HAP-1 (cell line): Measurements from ENCODE around the gene ELAVL3.

Source experiments
- DNase-seq, 2 experiments: peaks; one replicate each; pipeline ENCODE4 v3.0.0-alpha.2; 2016 to 2020; ENCODE audit warnings: low spot score in 2 of 2
- H3K27me3 ChIP-seq: fragments of 250-450 bp; sonication (Bioruptor Pico); 2 replicates; pipeline ENCODE4 v1.5.1; 2020; ENCODE audit warnings: low read depth, mild to moderate bottlenecking, moderate library complexity
- H3K36me3 ChIP-seq: fragments of 250-450 bp; sonication (Bioruptor Pico); replicated peaks from 2 replicates; pipeline ENCODE4 v1.5.1; 2020; ENCODE audit warnings: mild to moderate bottlenecking
- H3K4me1 ChIP-seq: fragments of 250-450 bp; sonication (Bioruptor Pico); 2 replicates; pipeline ENCODE4 v1.5.1; 2020; ENCODE audit warnings: mild to moderate bottlenecking
- H3K4me3 ChIP-seq: fragments of 250-450 bp; sonication (Bioruptor Pico); 2 replicates; pipeline ENCODE4 v1.5.1; 2020; ENCODE audit warnings: mild to moderate bottlenecking, moderate library complexity
- H3K9me3 ChIP-seq: fragments of 250-450 bp; sonication (Bioruptor Pico); 2 replicates; pipeline ENCODE4 v1.5.1; 2020; ENCODE audit warnings: mild to moderate bottlenecking, moderate library complexity
- in situ Hi-C: fragments of 300-500 bp; cut with MboI; formaldehyde crosslinking; loops from 3 replicates; pipeline ENCODE4 v1.14.3; 2020; ENCODE audit warnings: low sequenced_read_pairs, inconsistent platforms, mixed read lengths

The ELAVL3 gene

DNA sequence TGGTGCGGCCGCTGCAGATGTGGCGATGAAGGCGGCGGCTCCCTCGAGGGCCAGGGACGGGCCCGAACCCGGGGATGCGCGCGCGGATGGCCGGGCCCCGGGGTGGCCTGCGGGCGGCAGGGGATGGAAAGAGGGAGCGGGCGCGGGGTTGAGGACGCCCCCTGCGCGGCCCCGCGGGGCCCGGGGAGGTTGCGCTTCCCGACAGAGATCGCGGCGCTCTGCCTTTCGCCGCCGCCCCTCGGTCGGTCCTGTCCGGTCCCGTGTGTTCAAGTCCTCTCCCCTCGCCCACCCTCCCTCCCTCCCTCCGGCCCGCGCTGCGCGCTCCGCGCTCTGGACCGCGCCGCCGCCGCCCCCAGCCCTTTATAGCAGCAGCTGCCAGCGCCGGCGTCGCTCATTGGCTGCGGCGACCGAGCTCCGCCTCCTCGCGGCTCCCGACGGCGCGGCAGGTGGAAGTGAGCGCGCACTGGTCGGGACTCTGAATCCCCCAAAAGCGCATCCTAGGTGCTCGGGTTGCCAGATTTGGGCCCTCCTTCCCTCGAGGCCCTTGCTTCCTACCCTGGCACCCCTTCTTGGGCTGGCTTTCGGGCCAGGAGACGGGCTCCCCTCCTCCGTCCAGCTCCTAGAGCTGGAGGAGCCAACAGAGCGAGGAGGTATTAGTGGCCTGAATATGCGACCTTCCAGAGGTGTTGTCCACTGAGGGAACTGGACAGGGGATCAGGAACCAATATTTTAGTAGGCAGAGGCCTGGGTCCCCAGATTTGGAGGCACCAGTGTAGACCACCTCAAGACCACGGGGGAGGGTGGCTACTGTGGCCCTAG is at the start of gene ELAVL3:
Gene ELAVL3, minus strand, starts transcription at position 332 of the 819 bp plus-strand sequence. CDS start 438 bp downstream, outside the sequence.
- no peaks in the 10 kb centered on the region for H3K36me3 ChIP-seq
- no peak within 1 kb of the TSS for H3K4me3 ChIP-seq
- DNase-seq: no peak
- H3K9me3 ChIP-seq: no peaks in the 10 kb centered on the region
- H3K27me3 ChIP-seq: peaks cover 15% of the 10 kb centered on the region
- in situ Hi-C loops: loop anchor here (10.0 kb wide), 1 partner anchor 186 kb away; the partner anchor contains the start of gene TSPAN16
- H3K4me1 ChIP-seq: peaks cover 5% of the 10 kb centered on the region

DNA sequence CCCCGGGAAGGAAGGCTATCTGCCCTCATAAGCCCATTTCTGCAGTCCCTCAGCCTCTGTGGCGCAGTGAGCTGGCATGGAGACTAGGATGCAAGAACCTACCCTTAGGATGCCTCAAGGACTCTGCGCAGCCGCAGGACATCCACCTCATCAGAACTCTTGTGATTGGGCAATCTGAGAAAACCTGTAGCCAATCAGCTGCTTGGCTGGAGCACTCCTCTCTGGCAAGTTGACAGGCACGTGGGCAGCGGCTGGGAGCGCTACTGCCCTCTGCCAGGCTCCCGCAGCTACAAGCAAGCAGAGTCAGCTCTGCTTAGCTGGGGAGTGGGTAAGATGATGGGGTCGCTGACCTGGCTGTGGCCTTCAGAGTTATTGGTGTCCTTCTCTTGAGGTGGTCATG is 49.6 kb upstream of the ELAVL3 start:
- Histone ChIP-seq H3K27me3 (no peaks in the 10 kb centered on the region; the same call in 1 of the 2 replicates), H3K36me3 (no peaks in the 10 kb centered on the region), H3K9me3 (peaks cover 2% of the 10 kb centered on the region; the same call in 1 of the 2 replicates), H3K4me3 (no peak overlapping the region), H3K4me1 (peaks cover 6% of the 10 kb centered on the region)
- in situ Hi-C loops: no loop called here
- DNase-seq: peak; percentile 62 to 84

DNA sequence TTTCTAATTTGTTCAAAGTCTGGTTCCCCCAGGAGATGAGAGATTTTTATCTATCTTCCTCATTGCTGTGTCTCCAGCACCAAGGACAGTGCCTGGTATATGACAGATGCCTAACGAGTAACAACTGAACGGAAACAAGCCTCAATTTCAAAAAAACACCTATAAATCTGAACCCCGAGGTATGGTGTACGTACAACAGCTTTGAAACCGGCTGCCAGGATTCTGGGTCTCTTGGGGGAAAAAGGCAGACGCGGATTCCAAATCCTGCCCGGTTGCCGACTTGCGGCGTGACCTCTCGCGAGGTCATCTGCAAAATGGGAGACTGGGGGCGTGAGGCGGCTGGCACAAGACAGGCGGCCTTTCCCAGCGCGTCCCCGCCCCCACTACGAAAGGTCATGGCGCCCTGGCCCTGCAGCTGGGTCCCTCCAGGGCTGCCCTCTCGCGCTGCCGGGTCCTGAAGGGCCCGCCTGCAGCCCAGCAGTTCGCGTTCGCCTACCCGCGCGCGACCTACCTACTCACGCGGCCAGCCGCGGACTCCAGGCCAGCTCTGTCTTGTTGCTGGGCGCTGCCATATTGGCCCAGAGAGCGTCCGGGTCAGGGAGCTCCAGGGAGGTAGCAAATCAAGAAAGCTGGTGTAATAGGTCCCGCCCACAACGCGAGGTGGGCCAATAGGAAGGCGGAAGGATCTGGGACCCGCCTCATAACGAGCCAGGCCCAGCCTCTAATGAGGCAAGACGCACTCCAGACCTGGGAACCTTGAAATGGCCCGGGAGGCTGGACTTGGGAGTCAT is 47.9 kb upstream of the ELAVL3 start, which contains the start of gene ECSIT:
Gene ECSIT, minus strand, starts transcription at position 584 of the 791 bp plus-strand sequence. CDS start 9,964 bp downstream, outside the sequence.
- H3K4me3 ChIP-seq: peak within 1 kb of the TSS; percentile 98
- H3K36me3 ChIP-seq: no peaks in the 10 kb centered on the region
- in situ Hi-C loops: no loop called here
- peaks cover 2% of the 10 kb centered on the region; the same call in 1 of the 2 replicates for H3K9me3 ChIP-seq
- peaks cover 6% of the 10 kb centered on the region for H3K4me1 ChIP-seq
- peak; percentile 98 for DNase-seq
- no peaks in the 10 kb centered on the region for H3K27me3 ChIP-seq

DNA sequence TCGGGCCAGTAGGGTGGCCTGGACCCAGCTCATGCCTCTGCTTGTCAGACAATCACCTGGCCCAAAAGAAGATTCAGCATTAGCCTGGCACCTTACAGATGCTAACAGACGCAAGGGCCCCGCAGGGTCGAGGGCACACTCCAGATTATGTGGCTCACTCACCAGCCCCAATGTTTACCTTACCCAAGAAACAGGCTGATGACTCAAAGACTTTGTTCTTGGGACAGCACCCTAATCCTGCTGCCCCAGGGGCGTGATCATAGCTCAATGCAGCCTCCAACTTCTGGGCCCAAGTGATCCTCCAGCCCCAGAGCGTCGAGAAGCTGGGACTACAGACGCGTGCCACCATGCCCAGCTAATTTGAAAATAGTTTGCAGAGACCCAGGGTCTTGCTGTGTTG is 38.3 kb upstream of the ELAVL3 start:
- in situ Hi-C loops: no loop called here
- no peak for DNase-seq

GRCh38 chr19:11513946-11514345 is 33.1 kb upstream of the ELAVL3 start:
- no peaks in the 10 kb centered on the region for H3K9me3 ChIP-seq
- no peak overlapping the region for H3K4me3 ChIP-seq
- no peak for DNase-seq
- in situ Hi-C loops: no loop called here
- no peaks in the 10 kb centered on the region for H3K27me3 ChIP-seq
- 0 out of 2 replicates have a peak, but pooled peaks cover 4% of the 10 kb centered on the region for H3K36me3 ChIP-seq
- no peaks in the 10 kb centered on the region for H3K4me1 ChIP-seq

More for the DNA sequence above, 38.3 kb upstream of the ELAVL3 start:
- Histone ChIP-seq H3K4me1 (no peaks in the 10 kb centered on the region), H3K36me3 (0 out of 2 replicates have a peak, but pooled peaks cover 4% of the 10 kb centered on the region), H3K27me3 (no peaks in the 10 kb centered on the region), H3K9me3 (no peaks in the 10 kb centered on the region), H3K4me3 (no peak overlapping the region)

GRCh38 chr19:11510444-11510843 is 29.6 kb upstream of the ELAVL3 start:
- in situ Hi-C loops: no loop called here
- DNase-seq: no peak
- peaks cover 8% of the 10 kb centered on the region for H3K4me1 ChIP-seq
- no peaks in the 10 kb centered on the region for H3K27me3 ChIP-seq
- no peaks in the 10 kb centered on the region for H3K9me3 ChIP-seq
- no peak overlapping the region for H3K4me3 ChIP-seq
- peaks cover 2% of the 10 kb centered on the region; the same call in 1 of the 2 replicates for H3K36me3 ChIP-seq

GRCh38 chr19:11507370-11508078 is 26.7 kb upstream of the ELAVL3 start:
- Histone ChIP-seq H3K4me3 (no peak overlapping the region), H3K27me3 (no peaks in the 10 kb centered on the region), H3K4me1 (peaks cover 10% of the 10 kb centered on the region), H3K36me3 (peaks cover 2% of the 10 kb centered on the region; the same call in 1 of the 2 replicates), H3K9me3 (no peaks in the 10 kb centered on the region)
- in situ Hi-C loops: no loop called here
- DNase-seq: no peak

GRCh38 chr19:11506967-11507366 is 26.1 kb upstream of the ELAVL3 start:
- Histone ChIP-seq H3K36me3 (peaks cover 2% of the 10 kb centered on the region; the same call in 1 of the 2 replicates), H3K27me3 (no peaks in the 10 kb centered on the region), H3K4me1 (peaks cover 10% of the 10 kb centered on the region), H3K9me3 (no peaks in the 10 kb centered on the region), H3K4me3 (no peak overlapping the region)
- no peak for DNase-seq
- in situ Hi-C loops: no loop called here

DNA sequence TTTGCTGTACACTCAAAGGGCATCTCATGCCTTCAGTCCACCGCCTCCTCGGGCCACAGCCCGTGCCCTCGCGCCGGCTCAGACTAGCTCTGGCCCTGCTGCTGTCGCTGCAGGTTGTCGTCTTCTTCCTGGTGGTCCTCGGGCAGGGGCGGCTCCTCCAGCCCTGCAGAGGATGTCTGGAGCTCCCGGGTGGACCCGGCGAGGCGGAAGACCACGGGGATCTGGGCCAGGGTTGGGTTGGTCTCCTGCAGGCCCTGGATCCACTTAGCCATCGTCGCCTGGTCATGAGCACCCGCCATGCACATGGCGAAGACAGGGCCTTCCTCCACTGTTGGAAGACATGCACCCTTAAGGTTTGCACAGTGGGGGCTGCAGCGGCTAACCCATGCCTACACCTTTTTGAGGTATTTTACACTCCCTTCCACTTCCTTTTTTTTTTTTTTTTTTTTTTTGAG is 25.3 kb upstream of the ELAVL3 start:
- Histone ChIP-seq H3K27me3 (no peaks in the 10 kb centered on the region), H3K4me1 (peaks cover 10% of the 10 kb centered on the region), H3K9me3 (no peaks in the 10 kb centered on the region), H3K36me3 (peaks cover 2% of the 10 kb centered on the region; the same call in 1 of the 2 replicates), H3K4me3 (peak overlapping the region; percentile 56)
- peak in 1 of 2 experiments; percentile 13 for DNase-seq
- in situ Hi-C loops: no loop called here

DNA sequence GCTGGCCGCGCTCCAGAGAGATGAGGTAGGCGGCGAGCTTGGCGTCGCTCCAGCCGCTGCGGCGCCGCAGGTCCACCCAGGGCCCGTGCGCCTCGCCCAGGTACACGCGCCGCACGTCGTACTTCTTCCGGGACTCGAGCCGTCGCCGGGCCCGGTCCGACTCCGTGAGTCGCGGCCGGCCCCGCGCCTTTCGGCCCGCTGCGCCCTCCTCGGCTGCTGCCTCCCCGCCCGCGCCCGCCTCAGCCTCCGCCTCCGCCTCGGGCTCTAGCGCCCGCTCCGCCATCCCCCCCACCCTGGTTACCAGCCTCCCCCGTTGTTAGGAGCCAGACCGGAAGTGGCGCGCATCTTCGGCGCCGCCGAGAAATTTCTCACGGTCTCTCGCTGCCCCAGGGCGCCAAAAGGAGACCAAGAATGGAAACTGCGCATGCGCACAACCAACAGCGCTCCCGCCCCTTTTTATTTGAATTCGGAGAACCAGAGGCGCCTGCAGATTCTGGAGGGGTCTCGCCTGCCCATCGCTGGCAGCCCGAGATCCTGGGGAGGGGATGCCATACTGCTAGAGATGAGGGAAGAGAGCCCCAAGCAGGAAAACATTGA is 24.8 kb upstream of the ELAVL3 start, which contains the start of gene ZNF653:
Gene ZNF653, minus strand, starts transcription at position 336 of the 597 bp plus-strand sequence. Its CDS starts 53 bp downstream, at position 283.
- Histone ChIP-seq H3K4me1 (peaks cover 10% of the 10 kb centered on the region), H3K27me3 (no peaks in the 10 kb centered on the region), H3K4me3 (peak within 1 kb of the TSS; percentile 56), H3K9me3 (no peaks in the 10 kb centered on the region), H3K36me3 (peaks cover 2% of the 10 kb centered on the region; the same call in 1 of the 2 replicates)
- in situ Hi-C loops: no loop called here
- peak; percentile 85 to 96 for DNase-seq

DNA sequence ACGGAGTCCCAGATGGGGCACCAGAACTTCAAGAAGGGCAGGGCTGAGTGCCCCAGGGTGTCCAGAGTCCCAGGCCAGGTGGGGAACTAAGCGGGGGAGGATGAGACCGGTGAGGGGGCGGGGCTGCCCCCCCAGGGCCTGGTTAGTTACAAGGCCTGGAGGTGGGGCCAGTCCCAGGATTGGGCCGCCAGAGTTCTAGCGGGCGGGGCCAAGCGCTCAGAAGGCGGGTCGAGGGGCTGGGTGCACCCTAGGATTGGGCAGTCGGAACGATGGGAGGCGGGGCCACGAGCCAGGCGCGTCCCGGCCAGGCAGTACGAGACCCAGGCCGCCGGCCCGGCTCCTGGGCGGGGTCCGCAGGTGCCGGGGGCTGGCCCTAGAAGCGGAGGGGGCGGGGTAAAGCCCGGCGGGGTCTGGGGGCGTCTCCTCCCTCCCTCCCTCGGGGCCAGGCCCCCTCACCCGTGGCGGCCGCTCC is 24.2 kb upstream of the ELAVL3 start:
- Histone ChIP-seq H3K4me1 (peaks cover 10% of the 10 kb centered on the region), H3K27me3 (no peaks in the 10 kb centered on the region), H3K36me3 (peaks cover 2% of the 10 kb centered on the region; the same call in 1 of the 2 replicates), H3K4me3 (peak overlapping the region; percentile 56), H3K9me3 (no peaks in the 10 kb centered on the region)
- DNase-seq: peak; percentile 90 to 99
- in situ Hi-C loops: no loop called here

DNA sequence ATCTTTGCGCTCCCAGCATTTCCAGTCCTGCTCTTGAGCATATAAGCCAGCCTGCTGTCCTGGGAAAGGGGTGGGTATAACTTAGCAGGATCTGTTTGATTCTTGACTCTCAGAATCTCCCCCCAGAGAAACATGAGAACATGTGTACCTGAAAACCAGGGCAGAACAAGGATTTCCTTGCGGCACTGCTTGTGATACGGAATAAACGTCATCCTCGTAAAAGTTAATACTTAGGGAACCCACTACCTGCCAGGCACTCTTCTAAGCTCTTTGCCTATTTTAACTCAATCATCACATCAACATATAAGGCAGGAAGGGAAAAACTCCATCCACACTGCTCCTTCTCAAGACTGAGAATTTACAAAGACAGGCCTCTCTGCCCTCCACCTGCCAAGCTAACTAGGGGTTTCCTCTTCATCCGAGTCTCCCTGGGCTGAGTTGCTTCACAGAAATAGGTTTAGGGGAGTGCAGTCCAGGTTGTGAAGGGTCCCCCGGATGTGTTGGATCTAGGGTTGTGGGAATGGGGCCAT is 23.7 kb upstream of the ELAVL3 start:
- Histone ChIP-seq H3K9me3 (no peaks in the 10 kb centered on the region), H3K4me1 (peaks cover 10% of the 10 kb centered on the region), H3K36me3 (peaks cover 2% of the 10 kb centered on the region; the same call in 1 of the 2 replicates), H3K4me3 (peak overlapping the region; percentile 56), H3K27me3 (no peaks in the 10 kb centered on the region)
- in situ Hi-C loops: no loop called here
- DNase-seq: no peak
